Measurements from ENCODE around the gene STOX2. TPM values are rescaled to one million over a fixed set of nuclear protein-coding genes. Genes with fewer than 3 reads are reported as not detected.

STOX2 gene
- polyA plus RNA-seq, 1 of the 3 experiments (the other 2 are of a cell fraction), result 0.16 TPM

GRCh38 chr4:184032091-184032490, 127.0 kb downstream of the STOX2 start:
- Histone ChIP-seq H3K4me3 (ENCODE audit: low read depth in 2 of 2, low read length in 1 of 2) (no peak overlapping the region), H3K9me3 (no peaks in the 10 kb centered on the region), H3F3A (replicated peaks; ENCODE audit: insufficient read depth) (no peaks in the 10 kb centered on the region), H3K27me3 (ENCODE audit: insufficient read depth) (no peaks in the 10 kb centered on the region), H3K9me2 (no peaks in the 10 kb centered on the region), H3K79me2 (ENCODE audit: insufficient read depth) (no peaks in the 10 kb centered on the region), H3K27ac (ENCODE audit: low read depth in 2 of 2, low read length in 1 of 2) (no peak overlapping the region), H3K36me3 (replicated peaks in 1 of 2; ENCODE audit: control insufficient read depth in 1 of 2, insufficient read depth in 2 of 2, low read length in 1 of 2) (no peaks in the 10 kb centered on the region), H3K9ac (no peak overlapping the region), H2AFZ (ENCODE audit: low read depth) (no peak overlapping the region), H3K4me1 (ENCODE audit: control insufficient read depth in 1 of 2, insufficient read depth in 2 of 2, low read depth in 1 of 2, low read length in 1 of 2) (no peaks in the 10 kb centered on the region), H4K20me1 (ENCODE audit: insufficient read depth) (no peaks in the 10 kb centered on the region), H3K4me2 (no peak overlapping the region)
- ChIA-PET POLR2A (no interaction called here), CTCF (interaction anchor here (1.1 kb wide), 1 partner anchor 10 kb away, joined by 3 read pairs; no protein-coding TSS in a partner anchor)
- WGBS (ENCODE audit: low lambda C conversion rate), result 77% methylated on average over 6 of the region's 6 CpGs
- no peak for TF ChIP-seq TAF1 (IDR thresholded peaks at IDR 0.05; ENCODE audit: borderline replicate concordance, low read depth, low read length)
- TF ChIP-seq ELF1 (IDR thresholded peaks at IDR 0.05), result no peak
- no peak for TF ChIP-seq MEF2A (IDR thresholded peaks at IDR 0.05; ENCODE audit: borderline replicate concordance, low read depth)
- no peak for TF ChIP-seq GATA2 (CRISPR knock-in tag; IDR thresholded peaks at IDR 0.05)
- no peak for TF ChIP-seq IRF3 (IDR thresholded peaks at IDR 0.05; ENCODE audit: low read depth, low read length)
- no peak for TF ChIP-seq TEAD4 (IDR thresholded peaks at IDR 0.05; ENCODE audit: borderline replicate concordance, insufficient read depth)
- TF ChIP-seq USF2 (IDR thresholded peaks at IDR 0.05; ENCODE audit: borderline replicate concordance, low read depth, low read length), result no peak
- no peak for DNase-seq

GRCh38 chr4:184039963-184040383, 134.9 kb downstream of the STOX2 start:
- Histone ChIP-seq H3K4me1 (ENCODE audit: control insufficient read depth in 1 of 2, insufficient read depth in 2 of 2, low read depth in 1 of 2, low read length in 1 of 2) (no peaks in the 10 kb centered on the region; a peak in 1 of 4 replicates), H3K4me2 (no peak overlapping the region), H3F3A (replicated peaks; ENCODE audit: insufficient read depth) (no peaks in the 10 kb centered on the region), H3K27ac (ENCODE audit: low read depth in 2 of 2, low read length in 1 of 2) (no peak overlapping the region), H3K79me2 (ENCODE audit: insufficient read depth) (no peaks in the 10 kb centered on the region), H3K27me3 (ENCODE audit: insufficient read depth) (no peaks in the 10 kb centered on the region), H3K9me3 (no peaks in the 10 kb centered on the region), H3K9ac (no peak overlapping the region), H3K9me2 (no peaks in the 10 kb centered on the region), H4K20me1 (ENCODE audit: insufficient read depth) (no peaks in the 10 kb centered on the region), H3K4me3 (ENCODE audit: low read depth in 2 of 2, low read length in 1 of 2) (no peak overlapping the region), H3K36me3 (replicated peaks in 1 of 2; ENCODE audit: control insufficient read depth in 1 of 2, insufficient read depth in 2 of 2, low read length in 1 of 2) (no peaks in the 10 kb centered on the region), H2AFZ (ENCODE audit: low read depth) (no peak overlapping the region)
- WGBS (ENCODE audit: low lambda C conversion rate), result 53% methylated on average over 14 of the region's 22 CpGs
- no peak for TF ChIP-seq EZH2phosphoT487 (IDR thresholded peaks at IDR 0.05; ENCODE audit: borderline replicate concordance, low read depth)
- TF ChIP-seq CHD2 (IDR thresholded peaks at IDR 0.05; ENCODE audit: low read length, partially characterized antibody), result no peak
- no peak for TF ChIP-seq USF2 (IDR thresholded peaks at IDR 0.05; ENCODE audit: borderline replicate concordance, low read depth, low read length)
- TF ChIP-seq FOSL2 (IDR thresholded peaks at IDR 0.05; ENCODE audit: borderline replicate concordance, low read depth), result no peak
- POLR2A ChIA-PET, result no interaction called here
- DNase-seq, result no peak
- CTCF ChIA-PET, result no interaction called here

All from SK-N-SH (cell line).